ENCODE data around the gene IL17REL.

DNA sequence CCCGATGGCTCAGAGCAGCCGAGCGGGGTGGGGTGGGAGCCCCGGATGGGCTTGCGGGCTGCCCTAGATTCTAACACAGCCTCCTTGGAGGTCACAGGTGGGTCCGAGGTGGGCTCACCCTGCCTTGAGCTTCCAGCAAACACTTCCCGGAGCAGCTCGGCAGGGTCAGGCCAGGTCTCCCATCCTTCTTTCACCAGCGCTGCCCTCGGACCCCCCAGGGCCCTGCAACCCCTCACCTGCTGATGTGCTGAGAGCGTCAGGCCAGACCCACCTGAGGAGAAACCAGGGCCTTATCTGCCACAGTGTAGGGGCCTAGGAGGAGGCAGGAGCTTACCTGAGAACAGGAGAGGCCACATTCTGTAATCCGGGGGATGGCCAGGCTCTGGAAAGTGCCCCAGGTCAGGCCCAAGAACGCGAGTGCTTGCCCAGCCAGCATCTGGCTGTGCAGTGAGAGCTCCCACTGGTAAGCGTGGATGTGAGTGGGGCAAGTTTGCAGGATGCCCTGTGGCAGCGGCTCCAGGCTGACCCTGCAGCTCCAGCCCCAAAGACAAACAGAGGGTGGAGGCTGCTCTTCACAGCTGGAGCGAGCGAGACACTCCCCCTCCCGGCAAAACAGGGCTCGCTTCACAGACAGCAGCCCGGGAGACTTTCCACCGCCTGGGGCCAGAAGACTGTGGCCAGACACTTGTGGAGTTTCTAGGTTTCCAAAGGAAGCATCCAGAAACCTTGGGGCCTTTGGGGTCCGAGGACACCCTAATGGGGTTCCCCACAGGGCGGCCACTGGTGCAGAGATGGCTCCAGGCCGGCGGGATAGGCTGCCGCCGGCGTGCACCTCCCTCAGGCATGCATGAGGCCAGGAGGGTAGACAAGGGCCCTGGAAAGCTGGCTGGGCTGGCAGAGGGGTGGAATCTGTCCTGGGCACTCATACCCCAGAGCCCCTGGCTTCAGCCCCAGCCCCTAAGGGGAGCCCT is at the start of gene IL17REL:
- TF ChIP-seq, protein P1, sequence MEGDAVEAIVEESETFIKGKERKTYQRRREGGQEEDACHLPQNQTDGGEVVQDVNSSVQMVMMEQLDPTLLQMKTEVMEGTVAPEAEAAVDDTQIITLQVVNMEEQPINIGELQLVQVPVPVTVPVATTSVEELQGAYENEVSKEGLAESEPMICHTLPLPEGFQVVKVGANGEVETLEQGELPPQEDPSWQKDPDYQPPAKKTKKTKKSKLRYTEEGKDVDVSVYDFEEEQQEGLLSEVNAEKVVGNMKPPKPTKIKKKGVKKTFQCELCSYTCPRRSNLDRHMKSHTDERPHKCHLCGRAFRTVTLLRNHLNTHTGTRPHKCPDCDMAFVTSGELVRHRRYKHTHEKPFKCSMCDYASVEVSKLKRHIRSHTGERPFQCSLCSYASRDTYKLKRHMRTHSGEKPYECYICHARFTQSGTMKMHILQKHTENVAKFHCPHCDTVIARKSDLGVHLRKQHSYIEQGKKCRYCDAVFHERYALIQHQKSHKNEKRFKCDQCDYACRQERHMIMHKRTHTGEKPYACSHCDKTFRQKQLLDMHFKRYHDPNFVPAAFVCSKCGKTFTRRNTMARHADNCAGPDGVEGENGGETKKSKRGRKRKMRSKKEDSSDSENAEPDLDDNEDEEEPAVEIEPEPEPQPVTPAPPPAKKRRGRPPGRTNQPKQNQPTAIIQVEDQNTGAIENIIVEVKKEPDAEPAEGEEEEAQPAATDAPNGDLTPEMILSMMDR (conservative IDR thresholded peaks at IDR 0.05; ENCODE audit: low read length) = no peak
- TF ChIP-seq EZH2phosphoT487 (IDR thresholded peaks at IDR 0.05; ENCODE audit: borderline replicate concordance) = no peak
